Lung (tissue), 12 donors: Measurements from ENCODE around the gene GALNT13. TPM values are rescaled to one million over a fixed set of nuclear protein-coding genes. Genes with fewer than 3 reads are reported as not detected.
"Not testable (repeated sequence)": the region's sequence is repeated elsewhere in the genome, so short reads cannot be mapped to it uniquely, and the experiment has no call there.

Experiments used
- ATAC-seq: fragments of 200-7000 bp; cut with Tn5 transposase; one replicate; pipeline ENCODE4 v1.9.1; 2020; ENCODE audit warnings: moderate number of reproducible peaks; ENCODE audit not compliant: insufficient read depth, low FRiP score
- DNase-seq, 3 donors: peaks; one replicate each; pipeline ENCODE4 v3.0.0-alpha.2; 2013 to 2017
- H3K27ac ChIP-seq, 2 donors: one replicate each; pipeline ENCODE4 v1.5.1; 2013; ENCODE audit warnings: mild to moderate bottlenecking in 2 of 2, moderate library complexity in 2 of 2, control low read depth in 1 of 2, inconsistent platforms in 1 of 2, low read depth in 1 of 2, low read length in 1 of 2
- H3K27me3 ChIP-seq, 3 donors: one replicate each; pipeline ENCODE4 v1.5.1; 2013; ENCODE audit warnings: low read length in 2 of 3; ENCODE audit not compliant: control insufficient read depth in 3 of 3, insufficient read depth in 3 of 3
- H3K36me3 ChIP-seq, 4 donors: one replicate each; pipeline ENCODE4 v1.5.1; 2013; ENCODE audit warnings: low read length in 4 of 4, mild to moderate bottlenecking in 1 of 4, moderate library complexity in 1 of 4; ENCODE audit not compliant: control insufficient read depth in 4 of 4, insufficient read depth in 4 of 4
- H3K4me1 ChIP-seq, 5 donors: one replicate each; pipeline ENCODE4 v1.5.1; 2013; ENCODE audit warnings: low read length in 5 of 5, mild to moderate bottlenecking in 2 of 5, moderate library complexity in 1 of 5; ENCODE audit not compliant: control insufficient read depth in 5 of 5, insufficient read depth in 5 of 5
- H3K4me3 ChIP-seq: one replicate; pipeline ENCODE4 v1.5.1; 2013; ENCODE audit warnings: mild to moderate bottlenecking, control low read depth, moderate library complexity
- H3K9ac ChIP-seq, 2 donors: one replicate each; pipeline ENCODE4 v1.5.1; 2013; ENCODE audit warnings: low read length in 2 of 2, control low read depth in 1 of 2; ENCODE audit not compliant: insufficient read depth in 1 of 2
- H3K9me3 ChIP-seq, 4 donors: one replicate each; pipeline ENCODE4 v1.5.1; 2013; ENCODE audit warnings: low read length in 3 of 4, mild to moderate bottlenecking in 1 of 4, moderate library complexity in 1 of 4; ENCODE audit not compliant: control insufficient read depth in 4 of 4, insufficient read depth in 3 of 4
- CTCF ChIP-seq: IDR thresholded peaks from 2 replicates; pipeline ENCODE4 v1.5.1; 2012; ENCODE audit warnings: mild to moderate bottlenecking; ENCODE audit errors: control extremely low read depth, extremely low read depth
- WGBS, 2 donors: extraction: QIAGEN DNeasy Blood & Tissue Kit; methylation state at CpG; one replicate each; pipeline ENCODE4 v1.1.7; 2013; 5-methylcytosine and 5-hydroxymethylcytosine counted together
- polyA plus RNA-seq, 2 donors: library from polyadenylated mRNA; stranded (reverse); fragments of 200-250 nt; gene quantifications; one replicate each; pipeline ENCODE4 v1.2.1, GENCODE V29; 2013
- total RNA-seq, 2 donors: library from RNA; depleted of rRNA in 1 of 2; stranded (reverse); fragments of >200 nt in 1 of 2; gene quantifications; one replicate each; pipeline ENCODE4 v1.2.1, GENCODE V29; 2014 to 2021
- donor health status: control.
- donor health status: control.
- donor health status: Bipolar disorder and iron deficiency.
- donor health status: healthy.
- donor health status: DM: yes; HTN: yes; CAD: no.

The GALNT13 gene
- total and polyA plus RNA-seq, 4 donors = 0.57 to 3.1 (median 1.2) TPM

- no peak for DNase-seq
- no peak overlapping the region for H3K4me3 ChIP-seq
- H3K27me3 ChIP-seq = no peaks in the 10 kb centered on the region
- WGBS, 2 donors = 71 to 87% methylated on average over 5 of the region's 5 CpGs
- no peaks in the 10 kb centered on the region for H3K4me1 ChIP-seq
- no peaks in the 10 kb centered on the region for H3K36me3 ChIP-seq
- TF ChIP-seq CTCF = no peak
- H3K27ac ChIP-seq = no peak overlapping the region
- H3K9me3 ChIP-seq = no peaks in the 10 kb centered on the region
- H3K9ac ChIP-seq = no peak overlapping the region
- no peak for ATAC-seq
Measured at GRCh38 chr2:154462634-154463033, 590.9 kb downstream of the GALNT13 start.

- Histone ChIP-seq H3K9me3 (no peaks in the 10 kb centered on the region), H3K4me1 (no peaks in the 10 kb centered on the region), H3K4me3 (no peak overlapping the region), H3K9ac (no peak overlapping the region), H3K36me3 (no peaks in the 10 kb centered on the region), H3K27me3 (no peaks in the 10 kb centered on the region), H3K27ac (no peak overlapping the region)
- WGBS, 2 donors = 58 to 83% methylated on average over 4 of the region's 4 CpGs
- TF ChIP-seq CTCF = no peak
- no peak for ATAC-seq
- no peak for DNase-seq
Measured at GRCh38 chr2:154466226-154466625, 594.5 kb downstream of the GALNT13 start.

GRCh38 chr2:154470376-154470775 is 598.7 kb downstream of the GALNT13 start:
- Histone ChIP-seq H3K9me3 (peaks cover 0 to 2% (median 0%) of the 10 kb centered on the region in 4 donors), H3K27me3 (no peaks in the 10 kb centered on the region), H3K36me3 (no peaks in the 10 kb centered on the region), H3K27ac (no peak overlapping the region), H3K9ac (no peak overlapping the region), H3K4me3 (no peak overlapping the region), H3K4me1 (no peaks in the 10 kb centered on the region)
- DNase-seq (no peak), ATAC-seq (no peak)
- 87 to 96% methylated on average over 2 of the region's 2 CpGs for WGBS, 2 donors
- TF ChIP-seq CTCF = no peak

GRCh38 chr2:154471492-154471891 is 599.8 kb downstream of the GALNT13 start:
- H3K27ac ChIP-seq, H3K9me3 ChIP-seq, H3K36me3 ChIP-seq, H3K4me3 ChIP-seq, DNase-seq, H3K9ac ChIP-seq, H3K27me3 ChIP-seq, ATAC-seq, H3K4me1 ChIP-seq: not testable (repeated sequence)
- 95 to 96% methylated on average over 4 of the region's 4 CpGs for WGBS, 2 donors
